Activated CD4-positive, alpha-beta T cell treated with anti-CD3 and anti-CD28 coated beads for 1 hour (primary cell): Measurements from ENCODE around the gene ENPP6.
"Not testable (repeated sequence)": the region's sequence is repeated elsewhere in the genome, so short reads cannot be mapped to it uniquely, and the experiment has no call there.

Experiments
- DNase-seq: peaks from one replicate; pipeline ENCODE4 v3.0.0-alpha.2; 2020

The ENPP6 gene

GRCh38 chr4:184051262-184051661 lies 166.4 kb downstream of the ENPP6 start:
- not testable (repeated sequence) for DNase-seq

- DNase-seq: no peak
Observed at GRCh38 chr4:184046148-184046547, 171.5 kb downstream of the ENPP6 start.

GRCh38 chr4:184041156-184041555 lies 176.5 kb downstream of the ENPP6 start:
- no peak for DNase-seq

GRCh38 chr4:184039963-184040383 lies 177.7 kb downstream of the ENPP6 start:
- DNase-seq: no peak
